ENCODE results near the gene CORO2B.

GRCh38 chr15:68726246-68726645 is 147.5 kb downstream of the CORO2B start:
- no peak for TF ChIP-seq POLR2AphosphoS5 (IDR thresholded peaks at IDR 0.05; ENCODE audit: borderline replicate concordance, low read depth, low read length)
- no peak for TF ChIP-seq FOXP2 (optimal IDR thresholded peaks at IDR 0.05; ENCODE audit: control extremely low read depth, extremely low read length, insufficient read depth)
- TF ChIP-seq EZH2 (IDR thresholded peaks at IDR 0.05) = no peak

Measured in SK-N-MC (cell line).